Keratinocyte (primary cell): ENCODE results near the gene EMILIN1. TPM values are rescaled to one million over a fixed set of nuclear protein-coding genes. Genes with fewer than 3 reads are reported as not detected.

ENCODE experiments used
- DNase-seq: peaks from one replicate; pipeline ENCODE4 v3.0.0-alpha.2; 2011; ENCODE audit warnings: low read depth, missing footprints, low spot score
- FAIRE-seq: peaks from 2 replicates; lab custom pipeline; 2011; peaks lifted over from hg19 to GRCh38; lab: Jason Lieb, UNC
- H2AFZ ChIP-seq: 2 replicates; pipeline ENCODE4 v1.6.0; 2012; ENCODE audit warnings: low read length, control low read depth, inconsistent platforms; ENCODE audit not compliant: control insufficient read depth
- H3K27ac ChIP-seq: 2 replicates; pipeline ENCODE4 v1.5.1; 2011; ENCODE audit warnings: low read length; ENCODE audit not compliant: control insufficient read depth, insufficient read depth
- H3K27me3 ChIP-seq: 3 replicates; pipeline ENCODE4 v1.6.0; 2011; ENCODE audit warnings: low read length; ENCODE audit not compliant: control insufficient read depth, insufficient read depth; ENCODE audit errors: extremely low read depth
- H3K36me3 ChIP-seq, 2 experiments: 2 replicates in 1 of 2; 3 replicates in 1 of 2; pipeline ENCODE4 v1.5.1; 2011; ENCODE audit warnings: low read length in 2 of 2, mild to moderate bottlenecking in 1 of 2; ENCODE audit not compliant: control insufficient read depth in 2 of 2, insufficient read depth in 2 of 2; ENCODE audit errors: extremely low read depth in 1 of 2
- H3K4me1 ChIP-seq: 3 replicates; pipeline ENCODE4 v1.5.1; 2011; ENCODE audit warnings: low read length; ENCODE audit not compliant: control insufficient read depth, insufficient read depth; ENCODE audit errors: extremely low read depth
- H3K4me2 ChIP-seq: 3 replicates; pipeline ENCODE4 v1.6.0; 2011; ENCODE audit warnings: low read depth, low read length; ENCODE audit not compliant: control insufficient read depth, insufficient read depth; ENCODE audit errors: extremely low read depth
- H3K4me3 ChIP-seq, 3 experiments: fragments of 200-600 bp in 1 of 3; sonication (generic) in 1 of 3; 2 replicates in 2 of 3; 3 replicates in 1 of 3; pipeline ENCODE4 v1.5.1; 2011 to 2016; ENCODE audit warnings: low read length in 3 of 3, mild to moderate bottlenecking in 3 of 3, control low read depth in 2 of 3, inconsistent platforms in 1 of 3, low read depth in 1 of 3, mixed read lengths in 1 of 3, mixed run types in 1 of 3, moderate library complexity in 1 of 3; ENCODE audit not compliant: control insufficient read depth in 2 of 3, insufficient read depth in 2 of 3; ENCODE audit errors: extremely low read depth in 1 of 3
- H3K79me2 ChIP-seq: 2 replicates; pipeline ENCODE4 v1.6.0; 2012; ENCODE audit warnings: low read length; ENCODE audit not compliant: control insufficient read depth, insufficient read depth
- H3K9ac ChIP-seq: 3 replicates; pipeline ENCODE4 v1.6.0; 2011; ENCODE audit warnings: low read length; ENCODE audit not compliant: control insufficient read depth, insufficient read depth; ENCODE audit errors: extremely low read depth
- H3K9me1 ChIP-seq: 3 replicates; pipeline ENCODE4 v1.6.0; 2011; ENCODE audit warnings: low read length; ENCODE audit not compliant: control insufficient read depth, insufficient read depth; ENCODE audit errors: extremely low read depth
- H3K9me3 ChIP-seq: 2 replicates; pipeline ENCODE4 v1.5.1; 2012; ENCODE audit warnings: low read depth, low read length; ENCODE audit not compliant: control insufficient read depth
- H4K20me1 ChIP-seq: 3 replicates; pipeline ENCODE4 v1.6.0; 2011; ENCODE audit warnings: low read length; ENCODE audit not compliant: control insufficient read depth, insufficient read depth; ENCODE audit errors: extremely low read depth
- CTCF ChIP-seq, 3 experiments: IDR thresholded peaks in 1 of 3; conservative IDR thresholded peaks in 1 of 3; optimal IDR thresholded peaks in 1 of 3; 2 replicates in 2 of 3; 3 replicates in 1 of 3; pipeline versions ENCODE3 to v1.5.1; 2011; ENCODE audit warnings: low read length in 3 of 3, mild to moderate bottlenecking in 3 of 3, moderate library complexity in 2 of 3, control low read depth in 1 of 3, inconsistent platforms in 1 of 3; ENCODE audit not compliant: insufficient read depth in 2 of 3; ENCODE audit errors: extremely low read depth in 1 of 3
- EZH2 ChIP-seq: IDR thresholded peaks from one replicate; pipeline ENCODE4 v1.6.1; 2012; ENCODE audit warnings: inconsistent platforms, mild to moderate bottlenecking, low read length, moderate library complexity
- dilution Hi-C: fragments of 300-500 bp; cut with MboI; formaldehyde crosslinking; loops from one replicate; pipeline ENCODE4 v1.7.0; 2020; ENCODE audit warnings: low sequenced_read_pairs; ENCODE audit not compliant: extremely low pct_ligation_motif_present
- polyA plus RNA-seq, 5 experiments: library from polyadenylated mRNA; depleted of rRNA in 3 of 5; stranded (reverse) in 3 of 5; stranded (forward) in 1 of 5; unstranded in 1 of 5; fragments of >200 nt; gene quantifications; 1 replicate in 1 of 5; 2 replicates in 3 of 5; 3 replicates in 1 of 5; pipeline versions ENCODE4 v1.2.1 to v1.2.3, GENCODE V29; 2011 to 2012; ENCODE audit warnings: missing spikeins in 2 of 5, low read depth in 1 of 5, low replicate concordance in 1 of 5

Gene EMILIN1
- polyA plus RNA-seq, 1 donor (not counting 4 experiments of a cell fraction or from before 2014, with no cell fraction given): 0.03 TPM

GRCh38 chr2:27081984-27082772 lies 3.8 kb downstream of the EMILIN1 start:
- H3K9me1 ChIP-seq: no peaks in the 10 kb centered on the region
- no peak overlapping the region for H3K9ac ChIP-seq
- DNase-seq (no peak), FAIRE-seq (no peak)
- H3K9me3 ChIP-seq: no peaks in the 10 kb centered on the region
- H3K4me1 ChIP-seq: peaks cover 23% of the 10 kb centered on the region
- H4K20me1 ChIP-seq: no peaks in the 10 kb centered on the region
- no peaks in the 10 kb centered on the region for H3K79me2 ChIP-seq
- no peaks in the 10 kb centered on the region for H3K36me3 ChIP-seq
- no peaks in the 10 kb centered on the region for H3K27me3 ChIP-seq
- no peak overlapping the region for H3K27ac ChIP-seq
- no peak for TF ChIP-seq EZH2
- TF ChIP-seq CTCF (optimal IDR thresholded peaks at IDR 0.05 in 1 of 3, IDR thresholded peaks at IDR 0.05 in 1 of 3, conservative IDR thresholded peaks at IDR 0.05 in 1 of 3; ENCODE audit: extremely low read depth in 1 of 3, insufficient read depth in 2 of 3, low read length in 3 of 3): no peak
- dilution Hi-C loops: no loop called here
- no peak overlapping the region for H3K4me3 ChIP-seq
- no peak overlapping the region for H2AFZ ChIP-seq
- H3K4me2 ChIP-seq: no peak overlapping the region

GRCh38 chr2:27082773-27083409 lies 4.5 kb downstream of the EMILIN1 start:
- H2AFZ ChIP-seq: no peak overlapping the region
- TF ChIP-seq EZH2 (no peak), CTCF (optimal IDR thresholded peaks at IDR 0.05 in 1 of 3, IDR thresholded peaks at IDR 0.05 in 1 of 3, conservative IDR thresholded peaks at IDR 0.05 in 1 of 3; ENCODE audit: extremely low read depth in 1 of 3, insufficient read depth in 2 of 3, low read length in 3 of 3) (no peak)
- H3K4me1 ChIP-seq: peaks cover 19% of the 10 kb centered on the region
- H3K36me3 ChIP-seq: no peaks in the 10 kb centered on the region
- no peaks in the 10 kb centered on the region for H3K9me1 ChIP-seq
- FAIRE-seq (no peak), DNase-seq (no peak)
- no peak overlapping the region for H3K4me3 ChIP-seq
- H3K27me3 ChIP-seq: no peaks in the 10 kb centered on the region
- dilution Hi-C loops: no loop called here
- H3K27ac ChIP-seq: no peak overlapping the region
- no peaks in the 10 kb centered on the region for H4K20me1 ChIP-seq
- H3K9me3 ChIP-seq: no peaks in the 10 kb centered on the region
- no peaks in the 10 kb centered on the region for H3K79me2 ChIP-seq
- H3K9ac ChIP-seq: no peak overlapping the region
- H3K4me2 ChIP-seq: no peak overlapping the region
